Activated CD4-positive, alpha-beta T cell treated with anti-CD3 and anti-CD28 coated beads, Interleukin-2, amount 50 U/mL, for 48 hours (primary cell): ENCODE results near the gene CSMD2.

ENCODE experiments used
- DNase-seq, 2 experiments: peaks; one replicate each; pipeline ENCODE4 v3.0.0-alpha.2; 2020

CSMD2 gene

GRCh38 chr1:34153246-34153645 lies 11.8 kb downstream of the CSMD2 start:
- DNase-seq: no peak

- DNase-seq: no peak
Measured at GRCh38 chr1:34149501-34149900, 15.5 kb downstream of the CSMD2 start.

- DNase-seq: no peak
Measured at GRCh38 chr1:34147301-34147700, 17.7 kb downstream of the CSMD2 start.

- no peak for DNase-seq
Measured at GRCh38 chr1:34144766-34145165, 20.3 kb downstream of the CSMD2 start.

- no peak for DNase-seq
Measured at GRCh38 chr1:34143975-34144374, 21.1 kb downstream of the CSMD2 start.

GRCh38 chr1:34140011-34140676 lies 24.9 kb downstream of the CSMD2 start:
- DNase-seq: no peak

GRCh38 chr1:34137411-34137810 lies 27.6 kb downstream of the CSMD2 start:
- no peak for DNase-seq

GRCh38 chr1:34132161-34132420 lies 32.9 kb downstream of the CSMD2 start:
- no peak for DNase-seq

- no peak for DNase-seq
Measured at GRCh38 chr1:34131396-34132160, 33.5 kb downstream of the CSMD2 start.

- no peak for DNase-seq
Measured at GRCh38 chr1:34130306-34130705, 34.7 kb downstream of the CSMD2 start.

- DNase-seq: no peak
Measured at GRCh38 chr1:34129630-34130029, 35.4 kb downstream of the CSMD2 start.

GRCh38 chr1:34128186-34128889 lies 36.7 kb downstream of the CSMD2 start:
- DNase-seq: no peak

- no peak for DNase-seq
Measured at GRCh38 chr1:34127006-34128000, 37.7 kb downstream of the CSMD2 start.

- DNase-seq: no peak
Measured at GRCh38 chr1:34126486-34126885, 38.5 kb downstream of the CSMD2 start.

- DNase-seq: no peak
Measured at GRCh38 chr1:34125721-34126380, 39.2 kb downstream of the CSMD2 start.

GRCh38 chr1:34122080-34122932 lies 42.7 kb downstream of the CSMD2 start:
- no peak for DNase-seq

- DNase-seq: no peak
Measured at GRCh38 chr1:34115233-34115632, 49.8 kb downstream of the CSMD2 start.

- DNase-seq: no peak
Measured at GRCh38 chr1:34113887-34114286, 51.1 kb downstream of the CSMD2 start.

GRCh38 chr1:34113362-34113761 lies 51.7 kb downstream of the CSMD2 start:
- no peak for DNase-seq

GRCh38 chr1:34108711-34109110 lies 56.3 kb downstream of the CSMD2 start:
- DNase-seq: no peak

GRCh38 chr1:34108269-34108668 lies 56.8 kb downstream of the CSMD2 start:
- DNase-seq: no peak
